Fibroblast of peridontal ligament (primary cell): ENCODE results near the gene TUBA8.
A peak's percentile ranks its signal among the peaks of the same experiment; 100 is the strongest.
"Not testable (repeated sequence)": the region's sequence is repeated elsewhere in the genome, so short reads cannot be mapped to it uniquely, and the experiment has no call there.

Experiments used
- DNase-seq: peaks from one replicate; pipeline ENCODE4 v3.0.0-alpha.2; 2010; ENCODE audit errors: extremely low read depth

TUBA8 gene

DNA sequence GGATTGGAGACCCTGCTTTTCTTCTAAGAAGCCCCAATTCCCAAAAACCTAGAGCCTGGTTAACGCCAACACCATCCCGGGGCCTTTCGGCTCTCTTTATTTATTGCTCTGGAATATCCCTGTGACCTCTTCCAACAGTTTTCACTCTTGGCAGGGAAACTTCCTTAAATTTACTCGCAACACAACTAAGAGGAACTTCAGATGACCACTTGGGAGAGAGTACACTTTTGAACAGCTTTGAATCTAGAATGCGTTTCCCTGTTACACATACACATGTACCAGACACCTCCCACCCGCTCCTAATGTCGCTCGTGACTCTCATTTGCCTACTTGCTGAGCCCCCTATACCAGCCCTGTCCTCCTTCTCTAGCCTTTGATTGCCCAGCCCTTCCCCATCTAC, 19.4 kb downstream of the TUBA8 start:
- DNase-seq, result no peak

DNA sequence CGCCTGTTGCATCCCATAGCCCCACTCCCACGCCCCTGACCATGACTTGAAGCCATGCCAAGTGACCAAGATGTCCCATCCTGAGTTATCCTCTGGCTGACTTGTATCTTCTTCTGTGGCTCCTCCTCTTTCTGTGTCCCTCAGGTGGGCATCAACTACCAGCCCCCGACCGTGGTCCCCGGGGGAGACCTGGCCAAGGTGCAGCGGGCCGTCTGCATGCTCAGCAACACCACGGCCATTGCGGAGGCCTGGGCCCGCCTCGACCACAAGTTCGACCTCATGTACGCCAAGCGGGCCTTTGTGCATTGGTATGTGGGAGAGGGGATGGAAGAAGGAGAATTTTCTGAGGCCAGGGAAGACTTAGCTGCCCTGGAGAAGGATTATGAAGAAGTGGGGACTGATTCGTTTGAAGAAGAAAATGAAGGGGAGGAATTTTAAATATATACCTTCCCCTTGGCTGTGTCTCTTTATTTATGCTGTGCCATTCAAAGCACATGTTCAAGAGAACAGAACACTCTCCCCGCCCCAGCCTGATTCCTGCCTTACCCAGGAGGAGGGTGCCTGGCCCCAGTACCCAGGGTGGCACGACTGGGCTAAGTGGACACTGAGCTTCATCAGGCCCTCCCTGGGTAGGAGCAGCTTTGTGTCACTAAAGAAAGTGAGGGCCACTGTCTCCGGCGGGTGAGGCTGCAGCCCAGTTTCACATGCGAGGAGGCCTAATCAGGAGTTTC, 20.3 kb downstream of the TUBA8 start:
- DNase-seq, result no peak

GRCh38 chr22:18133452-18133851, 22.8 kb downstream of the TUBA8 start:
- peak; percentile 53 for DNase-seq

- DNase-seq, result no peak
These were observed 26.1 kb downstream of the TUBA8 start for GRCh38 chr22:18136563-18137320.

- DNase-seq, result not testable (repeated sequence)
These were observed 30.4 kb downstream of the TUBA8 start for GRCh38 chr22:18141004-18141403.

DNA sequence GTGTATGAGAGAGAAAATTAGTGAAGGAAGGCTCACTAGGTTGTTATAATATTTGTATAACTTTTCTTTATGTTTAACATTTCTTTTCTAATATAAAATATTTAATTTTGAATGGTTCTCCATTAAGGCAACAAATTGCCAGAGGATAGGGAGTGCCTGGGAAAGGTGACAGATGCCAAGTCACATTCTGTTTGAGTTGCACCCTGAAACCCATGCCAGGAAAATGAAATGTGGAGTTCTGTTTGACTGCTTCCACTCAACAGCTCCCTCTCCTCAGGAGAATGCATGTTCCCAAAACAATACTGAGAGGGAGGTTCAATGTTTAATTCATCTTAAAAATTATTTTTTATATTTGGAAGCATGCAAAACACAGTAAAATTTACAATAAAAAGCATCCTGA, 33.5 kb downstream of the TUBA8 start:
- no peak for DNase-seq

- DNase-seq, result no peak
These were observed 35.2 kb downstream of the TUBA8 start for GRCh38 chr22:18145676-18146388.

DNA sequence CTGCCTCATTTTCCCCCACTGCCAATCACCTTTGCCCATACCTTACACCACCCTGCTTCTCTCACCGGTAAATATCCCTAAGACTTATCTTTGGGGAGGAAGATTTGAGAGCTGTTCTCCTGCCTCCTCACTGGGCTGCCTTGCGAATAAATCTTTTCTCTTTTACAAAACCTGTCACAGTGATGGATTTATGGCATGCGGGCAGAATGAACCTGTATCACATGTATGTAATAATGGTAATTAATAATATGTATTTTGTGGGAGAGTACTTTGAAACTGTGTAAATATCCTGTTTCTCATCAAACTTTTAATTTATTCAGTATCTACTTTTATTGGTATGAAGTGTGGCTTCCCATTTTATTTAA, 35.8 kb downstream of the TUBA8 start:
- DNase-seq, result no peak

DNA sequence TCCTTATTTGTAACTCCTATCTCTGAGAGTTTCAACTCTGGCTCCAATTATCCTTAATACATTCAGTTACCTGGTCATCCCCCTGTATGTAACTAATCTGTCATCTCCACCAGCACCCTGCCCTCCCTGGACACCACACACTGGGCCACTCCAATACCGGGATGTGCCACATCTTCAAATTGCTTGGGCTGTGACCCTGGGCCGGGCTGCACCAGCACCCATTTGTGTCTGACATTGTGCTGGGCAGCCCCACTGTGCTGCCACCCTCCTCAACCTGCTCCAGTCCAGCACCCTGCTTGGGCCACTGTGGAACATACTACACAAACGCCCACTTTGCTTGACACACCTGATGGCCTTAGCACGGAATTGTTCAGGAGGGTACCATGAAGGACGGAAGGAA, 37.2 kb downstream of the TUBA8 start:
- no peak for DNase-seq

DNA sequence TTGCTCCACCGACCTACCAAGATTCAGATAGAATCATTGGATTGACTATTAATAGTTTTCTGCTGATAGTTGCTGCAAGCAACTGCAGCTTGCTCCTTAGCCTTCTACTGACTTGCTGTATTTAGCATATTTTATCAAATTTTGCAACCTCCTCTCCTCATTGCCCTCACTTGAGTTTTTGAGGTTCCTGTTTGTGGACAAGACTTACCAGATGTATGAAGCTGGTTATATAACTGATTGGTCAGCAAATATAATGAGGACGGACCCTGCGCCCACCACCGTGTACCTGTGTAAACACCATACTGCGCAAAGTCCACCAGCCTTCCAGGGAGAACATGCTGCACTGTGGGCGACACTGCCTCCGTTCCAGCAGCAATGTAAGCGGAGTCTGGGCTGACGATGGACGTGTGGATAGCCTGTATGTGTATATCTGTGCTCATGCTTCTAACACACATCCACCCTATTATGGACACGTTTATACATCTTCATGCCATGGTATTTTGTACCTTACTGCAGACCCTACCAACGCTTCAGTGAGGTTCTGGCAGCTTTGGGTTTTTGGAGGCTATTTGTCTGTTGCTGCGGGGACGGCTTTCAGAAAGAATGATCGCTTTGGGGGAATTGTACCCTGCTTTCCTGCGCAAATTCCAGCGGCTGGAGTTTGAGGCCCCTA, 37.8 kb downstream of the TUBA8 start:
- no peak for DNase-seq

GRCh38 chr22:18152519-18152918, 41.9 kb downstream of the TUBA8 start:
- no peak for DNase-seq

DNA sequence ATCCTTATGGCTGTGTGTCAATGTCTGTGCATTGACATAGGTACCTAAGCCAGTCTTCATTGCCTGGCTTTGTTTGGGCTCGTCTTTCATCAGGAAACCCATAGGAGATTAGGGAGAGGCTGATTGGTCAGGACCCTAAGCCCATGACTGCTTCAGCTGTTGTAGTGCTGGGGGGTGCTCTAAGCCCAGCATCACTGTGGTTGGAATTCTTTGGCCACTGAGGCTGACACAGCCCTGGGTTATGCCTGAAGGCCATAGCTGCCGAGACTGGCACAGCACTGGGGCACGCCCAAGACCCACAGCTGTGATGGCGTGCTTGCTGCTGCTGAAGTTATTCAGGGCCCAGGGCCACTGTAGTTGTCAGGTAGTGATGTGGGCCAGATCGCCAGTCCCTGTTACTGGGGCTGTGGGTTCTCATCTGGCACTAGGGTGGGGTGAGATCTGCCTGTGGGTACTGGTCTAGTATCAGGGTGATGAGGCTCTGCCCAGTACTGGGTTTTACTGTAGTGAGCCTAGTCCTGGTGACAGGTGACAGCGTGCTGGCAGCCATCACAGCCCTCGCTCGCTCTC, 44.3 kb downstream of the TUBA8 start:
- DNase-seq, result no peak

- DNase-seq, result not testable (repeated sequence)
These were observed 44.9 kb downstream of the TUBA8 start for GRCh38 chr22:18155546-18155945.

DNA sequence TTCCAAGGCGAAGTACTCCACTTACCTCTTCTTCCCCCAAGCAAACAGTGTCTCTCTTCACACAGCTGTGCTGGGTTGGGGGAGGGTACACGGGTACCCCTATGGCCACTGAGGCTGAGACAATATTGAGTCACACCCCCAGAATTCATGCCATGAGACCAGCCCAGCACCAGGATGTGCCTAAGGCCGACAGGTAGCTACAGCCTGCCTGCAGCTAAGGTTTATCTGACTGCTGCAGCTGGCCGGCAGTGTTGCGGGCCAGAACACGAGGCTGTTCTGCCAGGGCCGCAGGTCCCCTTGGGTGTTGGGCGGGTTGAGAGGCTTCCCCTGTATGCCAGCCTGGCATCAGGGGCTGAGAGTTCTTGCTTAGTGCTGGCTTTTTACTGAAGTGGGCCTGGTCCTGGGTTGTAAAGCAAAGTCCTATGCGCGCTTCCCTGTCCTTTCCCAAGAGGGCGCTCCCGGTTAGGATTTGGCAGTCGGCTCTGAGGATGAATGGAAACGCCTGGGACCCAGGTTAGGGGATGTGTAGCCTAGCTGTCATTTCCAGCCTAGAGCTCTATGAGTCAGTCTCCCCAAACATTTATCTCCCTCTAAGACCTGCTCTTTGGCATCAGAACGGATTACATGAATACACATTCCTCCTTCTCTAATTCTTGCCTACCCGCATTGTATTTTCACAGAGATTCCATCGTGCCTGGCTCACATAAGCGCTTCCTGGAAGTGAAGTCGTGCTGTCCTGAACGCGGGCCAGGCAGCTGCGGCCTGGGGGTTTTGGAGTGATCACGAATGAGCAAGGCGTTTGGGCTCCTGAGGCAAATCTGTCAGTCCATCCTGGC, 46.5 kb downstream of the TUBA8 start:
- peak; percentile 72 for DNase-seq

GRCh38 chr22:18157714-18158028, 47.1 kb downstream of the TUBA8 start:
- DNase-seq, result no peak

DNA sequence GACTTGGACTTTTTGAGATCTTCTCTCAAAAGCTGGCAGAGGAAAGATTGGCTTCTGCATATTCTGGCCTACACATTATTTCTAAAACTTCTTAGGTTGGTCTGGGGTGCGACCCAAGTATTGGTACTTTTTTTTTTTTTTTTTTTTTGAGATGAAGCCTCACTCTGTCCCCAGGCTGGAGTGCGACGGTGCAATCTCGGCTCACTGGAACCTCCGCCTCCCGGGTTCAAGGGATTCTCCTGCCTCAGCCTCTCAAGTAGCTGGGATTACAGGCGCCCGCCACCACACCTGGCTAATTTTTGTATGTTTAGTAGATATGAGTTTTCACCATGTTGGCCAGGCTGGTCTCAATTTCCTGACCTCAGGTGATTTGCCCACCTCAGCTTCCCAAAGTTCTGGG, 50.0 kb downstream of the TUBA8 start:
- not testable (repeated sequence) for DNase-seq

DNA sequence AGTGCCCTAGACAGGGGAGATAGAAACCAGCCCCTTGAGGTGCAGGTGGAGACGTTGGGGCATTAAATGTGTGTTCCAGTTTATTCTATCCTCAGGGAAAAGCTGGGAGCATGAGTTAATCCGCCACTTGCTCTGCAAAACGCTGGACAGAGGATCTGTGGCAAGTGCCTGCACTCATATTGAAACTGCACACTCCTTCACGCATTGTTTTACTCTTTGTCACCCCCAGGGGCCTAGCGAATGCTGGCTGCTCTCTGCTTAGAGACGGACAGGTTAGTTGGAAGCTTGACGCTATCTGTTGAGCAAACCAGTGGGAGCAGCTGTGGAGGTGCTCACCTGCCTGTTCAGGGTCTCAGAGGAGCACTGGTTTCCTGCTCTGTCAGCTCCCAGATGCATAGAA, 53.2 kb downstream of the TUBA8 start:
- not testable (repeated sequence) for DNase-seq

DNA sequence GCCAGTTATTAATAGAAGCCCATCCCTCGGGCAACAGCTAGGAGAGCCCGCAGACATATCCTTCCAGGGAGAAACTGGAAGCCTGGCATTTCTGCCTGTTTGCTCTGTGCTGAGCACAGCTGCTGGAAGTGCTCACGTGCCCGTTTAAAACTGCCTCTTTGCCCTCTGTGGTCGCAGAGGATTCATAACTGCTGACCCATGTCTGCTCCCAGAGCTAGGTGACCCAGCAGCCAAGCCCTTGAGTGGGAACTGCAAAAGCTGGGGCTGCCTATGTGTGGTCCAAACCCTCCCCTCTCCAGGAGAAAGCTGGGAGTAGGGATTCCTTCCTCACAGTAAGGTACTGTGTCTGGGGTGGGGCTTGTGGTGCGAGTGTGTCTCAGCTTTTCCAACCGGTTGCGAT, 54.0 kb downstream of the TUBA8 start:
- not testable (repeated sequence) for DNase-seq

- not testable (repeated sequence) for DNase-seq
These were observed 54.7 kb downstream of the TUBA8 start for GRCh38 chr22:18165356-18165755.

DNA sequence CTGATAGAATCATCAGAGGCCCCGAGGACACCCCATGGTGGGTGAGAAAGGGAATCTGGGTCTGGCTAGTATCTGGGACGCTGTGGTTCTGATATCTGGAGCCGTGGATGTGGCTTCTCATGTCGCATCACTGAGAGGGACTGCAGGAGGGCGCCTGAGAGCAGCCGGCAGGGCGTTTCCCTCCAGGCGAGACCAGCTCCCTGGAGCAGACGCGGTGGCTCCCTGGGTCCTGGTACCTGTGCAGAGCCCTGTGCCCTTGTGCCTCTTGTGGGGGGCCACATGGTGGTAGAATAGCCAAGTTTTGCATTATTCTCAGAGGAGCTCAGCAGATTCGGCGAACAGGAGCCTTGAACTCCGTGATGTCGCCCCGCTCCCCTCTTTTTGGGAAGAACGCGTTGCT, 59.7 kb downstream of the TUBA8 start:
- not testable (repeated sequence) for DNase-seq

DNA sequence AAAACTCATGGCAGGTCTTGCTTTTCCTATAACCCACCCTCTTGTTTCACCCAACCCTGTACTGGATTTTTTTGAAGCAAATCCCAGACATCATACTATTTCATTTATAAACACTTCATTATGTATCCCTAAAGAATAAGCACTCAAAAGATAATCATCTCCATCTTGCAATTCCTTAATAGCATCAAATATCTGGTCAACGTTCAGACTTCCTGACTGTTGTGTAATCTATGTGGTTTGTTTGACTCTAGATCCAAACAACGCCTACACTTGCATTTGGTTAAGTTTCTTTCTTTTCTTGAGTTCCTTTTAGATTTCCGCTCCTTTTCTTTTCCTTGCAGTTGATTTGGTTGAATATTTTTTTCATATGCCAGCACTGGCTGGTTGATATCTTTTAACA, 61.6 kb downstream of the TUBA8 start:
- DNase-seq, result peak; percentile 59
